Daoy (cell line): ENCODE data around the gene PRR33. TPM values are rescaled to one million over a fixed set of nuclear protein-coding genes. Genes with fewer than 3 reads are reported as not detected.

Source experiments
- DNase-seq: peaks from one replicate; pipeline ENCODE4 v3.0.0-alpha.2; 2015; ENCODE audit warnings: low read depth
- total RNA-seq: library from RNA; depleted of rRNA; stranded (reverse); fragments of >200 nt; shearing (Covaris generic); gene quantifications from 2 replicates; pipeline ENCODE4 v1.2.3, GENCODE V29; 2014

The PRR33 gene
- total RNA-seq, 1 experiment from 2014 or later: not detected

DNA sequence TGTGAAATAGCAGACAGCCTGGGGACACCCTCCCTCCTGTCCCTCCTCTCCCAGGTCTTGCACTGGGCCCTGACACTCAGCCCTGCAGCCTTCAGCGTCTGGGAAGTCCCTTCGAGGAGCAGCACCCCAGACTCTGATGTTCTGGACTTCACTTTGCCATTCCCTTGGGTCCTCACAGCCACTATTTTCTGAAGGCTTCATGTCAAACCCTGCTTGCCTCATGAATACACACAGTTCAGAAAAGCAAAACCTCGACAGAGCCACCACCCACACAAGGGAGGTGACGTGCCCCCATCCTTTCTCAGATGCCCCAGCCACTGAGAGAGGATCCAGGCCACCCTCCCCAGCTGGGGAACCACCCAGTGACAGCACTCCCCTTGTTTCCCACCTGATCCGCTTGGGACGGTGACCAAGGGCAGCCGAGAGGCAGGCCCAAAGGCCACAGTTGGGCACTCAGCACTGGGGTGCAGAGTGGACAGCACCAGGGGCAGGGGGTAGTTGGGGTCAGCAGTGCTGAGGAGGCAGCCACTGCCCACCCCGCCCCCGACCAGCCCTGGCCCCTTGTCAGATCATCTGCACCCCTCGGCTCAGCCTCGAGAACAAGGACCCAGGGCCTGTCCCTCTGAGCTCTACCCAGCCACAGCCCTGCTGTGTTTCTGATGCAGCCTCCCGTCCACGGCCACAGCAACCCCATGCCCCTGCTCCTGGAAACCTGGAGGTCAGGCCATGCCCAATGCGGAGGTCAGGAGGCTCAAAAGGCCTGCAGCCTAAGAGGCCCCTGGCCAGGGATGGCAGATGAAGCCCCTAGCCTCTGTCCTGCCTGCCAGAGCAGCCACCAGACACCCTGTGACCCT is 24.7 kb upstream of the PRR33 start:
- DNase-seq: no peak

DNA sequence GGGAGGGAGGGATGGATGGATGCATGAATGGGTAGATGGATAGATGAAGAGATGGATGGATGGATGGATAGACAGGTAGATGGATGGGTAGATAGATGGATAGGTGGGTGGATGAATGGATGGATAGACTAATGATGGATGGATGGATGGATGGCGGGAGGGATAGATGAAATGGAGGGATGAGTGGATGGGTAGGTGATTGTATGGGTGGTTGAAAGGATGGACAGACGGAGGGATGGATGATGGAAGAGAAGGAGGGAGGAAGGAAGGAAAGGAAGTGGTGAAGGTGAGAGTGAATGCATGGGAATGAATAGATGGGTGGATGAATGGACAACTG is 24.1 kb upstream of the PRR33 start:
- DNase-seq: no peak

DNA sequence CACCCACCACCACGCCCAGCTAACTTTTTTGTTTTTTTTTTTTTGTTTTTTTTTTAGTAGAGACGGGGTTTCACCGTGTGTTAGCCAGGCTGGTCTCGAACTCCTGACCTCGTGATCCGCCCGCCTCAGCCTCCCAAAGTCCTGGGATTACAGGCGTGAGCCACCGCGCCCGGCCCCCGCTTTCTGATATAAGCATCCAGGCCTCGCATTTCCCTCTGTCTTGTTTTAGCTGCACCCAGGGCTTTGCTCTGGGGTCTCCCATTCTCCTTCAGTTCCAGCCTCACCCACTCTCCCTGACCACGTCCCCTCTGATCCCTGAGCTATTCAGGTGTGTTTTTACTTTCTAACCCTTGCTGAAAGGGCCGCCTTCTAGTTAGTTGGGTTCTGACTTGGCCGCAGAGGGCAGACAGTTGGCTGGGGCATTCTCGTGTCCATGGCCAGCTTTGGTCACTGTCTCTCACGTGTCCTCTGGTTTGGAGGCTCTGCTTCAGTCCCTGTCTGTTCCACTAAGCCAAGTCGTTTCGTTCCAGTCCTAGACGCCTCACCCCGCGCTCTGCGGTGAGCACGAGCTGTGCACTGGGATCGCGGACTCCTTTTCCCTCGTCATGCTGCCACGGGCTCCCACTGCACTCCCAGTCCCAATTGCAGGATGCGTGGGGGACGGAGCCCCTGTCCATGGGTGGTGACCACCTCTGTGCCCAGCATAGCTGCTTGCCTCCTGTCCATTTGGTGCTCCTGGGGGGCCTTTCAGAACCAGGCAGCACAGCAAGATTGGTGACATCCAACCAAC is 21.8 kb upstream of the PRR33 start:
- DNase-seq: no peak

- DNase-seq: no peak
Observed at GRCh38 chr11:1912289-1912878, 20.7 kb upstream of the PRR33 start.

DNA sequence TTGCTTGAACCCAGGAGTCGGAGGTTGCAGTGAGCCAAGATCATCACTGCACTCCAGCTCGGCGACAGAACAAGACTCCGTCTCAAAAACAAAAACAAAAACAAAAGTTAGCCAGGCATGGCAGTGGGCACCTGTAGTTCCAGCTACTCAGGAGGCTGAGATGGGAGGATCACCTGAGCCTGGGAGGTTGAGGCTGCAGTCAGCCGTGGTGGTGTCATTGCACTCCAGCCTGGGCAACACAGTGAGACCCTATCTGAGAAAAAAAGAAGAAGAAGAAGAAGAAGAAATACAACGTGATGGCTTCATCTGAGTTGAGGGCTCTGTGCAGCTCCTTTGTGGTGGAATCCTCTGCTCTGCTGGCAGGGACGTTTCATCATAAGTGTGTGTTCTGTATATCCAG is 17.8 kb upstream of the PRR33 start:
- no peak for DNase-seq

GRCh38 chr11:1908618-1909017 is 16.9 kb upstream of the PRR33 start:
- DNase-seq: no peak

DNA sequence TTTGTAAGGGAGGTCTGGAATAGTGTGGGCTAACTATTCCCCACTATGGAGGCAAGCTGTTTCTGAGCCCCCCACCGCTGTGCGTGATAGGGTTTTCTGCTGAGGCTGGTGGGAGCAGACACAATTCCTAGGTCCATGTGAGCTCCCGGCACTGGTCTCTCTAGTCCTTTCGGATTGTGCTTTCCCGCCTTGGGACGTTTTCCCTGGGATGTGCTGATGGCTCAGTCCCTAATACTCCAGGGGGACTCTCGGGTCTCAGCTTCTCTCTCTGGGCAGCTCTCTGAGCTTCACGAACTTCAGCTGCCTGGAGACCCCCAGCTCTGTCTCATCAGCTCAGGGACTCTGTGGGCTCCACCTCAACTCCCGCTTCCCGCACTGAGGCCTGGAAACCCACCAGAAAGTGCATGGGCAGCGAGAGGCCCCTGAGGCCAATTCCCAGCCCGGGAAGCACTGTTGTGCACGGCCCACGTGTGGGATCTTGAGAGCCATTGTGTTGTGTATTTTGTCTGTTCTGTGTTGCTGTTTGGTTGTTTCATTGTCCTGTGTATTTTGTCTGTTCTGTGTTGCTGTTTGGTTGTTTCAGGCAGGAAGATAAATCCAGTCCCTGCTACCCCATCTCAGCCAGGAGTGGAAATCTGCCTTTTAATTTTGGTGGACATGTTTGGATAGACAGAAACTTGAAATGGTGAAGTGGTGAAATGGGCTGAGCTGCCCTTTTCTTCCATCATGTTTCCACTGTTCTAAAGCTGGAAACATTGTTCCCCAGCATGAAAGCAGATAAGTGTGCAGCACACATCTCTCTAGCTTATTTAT is 15.1 kb upstream of the PRR33 start:
- DNase-seq: no peak

- DNase-seq: no peak
Observed at GRCh38 chr11:1906181-1906580, 14.5 kb upstream of the PRR33 start.

DNA sequence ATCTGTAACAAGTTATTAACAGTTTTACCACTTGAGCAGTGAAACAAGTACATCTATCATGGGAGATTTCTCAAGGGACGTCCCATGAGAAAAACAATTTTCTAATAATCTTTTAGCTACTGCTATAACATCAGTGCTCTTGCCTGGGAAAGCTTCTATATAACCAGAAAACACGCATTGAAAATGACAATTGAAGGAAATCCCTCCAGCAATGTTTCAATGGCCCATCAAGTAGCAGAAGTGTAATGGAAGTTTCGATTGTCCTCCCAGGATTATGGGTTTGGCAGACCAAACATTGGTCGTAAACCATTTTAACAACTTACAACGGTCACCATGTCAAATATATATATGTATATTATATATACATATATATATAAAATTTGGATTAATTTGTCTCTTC is 8.0 kb upstream of the PRR33 start:
- no peak for DNase-seq

DNA sequence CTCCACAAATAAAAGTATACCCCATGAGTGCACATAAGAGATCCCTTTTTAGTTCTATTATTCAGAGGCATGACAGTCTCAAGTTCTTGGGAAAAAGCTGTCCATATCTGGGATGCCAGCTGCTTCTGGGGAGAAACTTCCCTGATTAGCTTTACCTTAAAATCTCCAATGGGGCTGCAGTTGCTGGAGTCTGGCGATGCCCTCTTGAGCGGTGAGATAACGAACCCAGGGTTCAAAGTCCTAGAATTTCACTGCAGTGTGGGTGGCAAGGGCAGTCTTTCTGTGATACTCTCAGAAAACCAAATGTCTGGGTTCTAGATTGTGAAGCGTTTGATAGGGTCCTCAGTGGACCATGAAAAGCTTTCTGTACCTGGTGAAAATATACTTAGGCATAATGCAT is 7.4 kb upstream of the PRR33 start:
- no peak for DNase-seq

GRCh38 chr11:1896923-1897322 is 5.2 kb upstream of the PRR33 start:
- DNase-seq: no peak

- DNase-seq: no peak
Observed at GRCh38 chr11:1896468-1896867, 4.8 kb upstream of the PRR33 start.

GRCh38 chr11:1894759-1895158 is 3.1 kb upstream of the PRR33 start:
- no peak for DNase-seq

DNA sequence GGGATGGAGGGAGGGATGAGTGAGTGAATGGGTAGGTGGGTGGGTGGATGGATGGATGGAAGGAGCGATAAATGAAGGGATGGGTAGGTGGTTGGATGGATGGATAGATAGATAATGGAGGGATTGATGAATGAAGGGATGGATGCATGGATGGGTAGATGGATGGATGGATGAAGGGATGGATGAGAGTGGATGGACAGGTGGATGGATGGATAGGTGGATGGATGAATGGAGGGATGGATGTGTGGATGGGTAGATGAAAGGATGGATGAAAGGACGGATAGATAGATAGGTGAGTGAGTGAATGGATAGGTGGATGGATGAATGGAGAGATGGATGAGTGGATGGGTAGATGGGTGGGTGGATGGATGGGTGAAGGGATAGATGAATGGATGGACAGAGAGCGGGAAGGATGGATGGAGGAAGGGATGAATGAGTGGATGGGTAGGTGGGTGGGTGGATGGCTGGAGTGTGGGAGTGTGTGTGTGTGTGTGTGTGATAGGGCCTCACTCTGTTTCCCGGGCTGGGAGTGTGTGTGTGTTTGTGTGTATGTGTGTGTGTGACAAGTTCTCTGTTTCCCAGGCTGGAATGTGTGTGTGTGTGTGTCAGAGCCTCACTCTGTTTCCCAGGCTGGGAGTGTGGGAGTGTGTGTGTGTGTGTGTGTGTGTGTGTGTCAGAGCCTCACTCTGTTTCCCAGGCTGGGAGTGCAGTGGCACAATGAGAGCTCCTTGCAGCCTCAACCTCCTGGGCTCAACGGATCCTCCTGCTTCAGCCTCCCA is 2.1 kb upstream of the PRR33 start:
- DNase-seq: no peak

DNA sequence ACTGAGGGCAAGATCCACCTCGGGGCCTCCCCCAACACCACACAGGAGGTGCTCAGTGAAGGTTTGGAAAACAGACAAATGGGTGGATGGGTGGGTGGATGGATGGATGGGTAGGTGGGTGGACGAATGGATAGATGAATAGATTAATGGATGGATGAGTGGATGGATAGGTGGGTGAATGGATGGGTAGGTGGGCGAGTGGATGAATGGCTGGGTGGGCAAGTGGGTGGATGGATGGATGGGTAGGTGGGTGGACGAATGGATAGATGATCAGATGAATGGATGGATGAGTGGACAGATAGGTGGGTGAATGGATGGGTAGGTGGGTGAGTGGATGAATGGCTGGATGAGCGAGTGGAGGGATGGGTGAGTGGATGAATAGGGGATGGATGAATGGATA is 863 bp upstream of the PRR33 start:
- no peak for DNase-seq

GRCh38 chr11:1892116-1892515 is 421 bp upstream of the PRR33 start:
- DNase-seq: no peak

GRCh38 chr11:1890856-1891830 is 552 bp downstream of the PRR33 start:
- peak; percentile 26 for DNase-seq

DNA sequence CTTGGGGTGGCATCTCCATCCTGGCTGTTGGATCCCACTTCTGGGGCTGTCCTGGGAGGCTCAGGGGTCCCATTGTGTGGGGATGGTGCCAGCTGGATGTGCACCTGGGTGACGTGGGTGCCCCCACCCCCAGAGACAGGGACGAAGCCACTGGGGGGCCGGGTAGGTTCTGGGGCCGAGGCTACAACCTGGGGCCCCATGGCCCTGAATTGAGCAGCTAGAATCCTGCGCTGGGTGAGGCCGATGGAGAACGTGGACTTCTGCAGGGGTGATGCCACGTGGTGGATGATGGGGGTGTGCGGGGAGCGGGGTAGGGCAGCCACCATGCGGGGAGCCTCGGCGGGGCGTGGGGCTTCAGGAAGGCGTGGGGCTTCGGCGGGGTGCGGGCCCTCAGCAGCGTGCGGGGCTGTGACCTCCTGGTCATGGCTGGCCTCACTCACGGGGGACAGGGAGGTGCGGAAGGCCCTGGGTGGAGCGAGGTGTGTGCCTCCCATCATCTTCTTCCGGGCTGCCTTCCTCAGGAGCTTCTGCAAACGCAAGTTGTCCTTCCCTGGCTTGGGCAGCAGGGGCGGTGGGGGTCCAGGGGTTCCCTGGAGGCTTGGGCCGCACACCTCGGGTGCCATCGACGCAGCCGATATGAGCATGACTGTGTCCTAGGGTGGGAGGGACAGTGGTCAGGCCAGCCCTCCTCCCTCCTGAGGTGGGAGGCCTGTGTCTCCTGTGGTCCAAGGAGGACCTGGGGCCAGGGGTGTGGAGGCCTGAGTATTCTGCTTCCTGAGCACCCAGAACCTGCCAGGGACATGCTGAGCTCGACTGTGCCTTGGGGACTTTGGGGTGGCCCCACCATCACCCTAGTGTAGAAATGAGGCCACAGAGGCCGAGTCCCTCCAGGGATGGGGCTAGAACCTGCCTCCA is 1.5 kb downstream of the PRR33 start:
- no peak for DNase-seq
